Type B pancreatic cell (in vitro differentiated cells): Measurements from ENCODE around the gene FHL3. TPM values are rescaled to one million over a fixed set of nuclear protein-coding genes. Genes with fewer than 3 reads are reported as not detected.

Experiments used
- DNase-seq: peaks from one replicate; pipeline ENCODE4 v3.0.0; 2021; ENCODE audit warnings: mixed read lengths; ENCODE audit not compliant: unreplicated experiment; ENCODE audit errors: extremely low spot score
- H3K27ac Mint-ChIP-seq: 2 replicates; pipeline ENCODE4 v1.8.0; 2021; ENCODE audit warnings: mild to moderate bottlenecking, mixed read lengths
- H3K27me3 Mint-ChIP-seq: 2 replicates; pipeline ENCODE4 v1.8.0; 2021; ENCODE audit warnings: mixed read lengths
- H3K36me3 Mint-ChIP-seq: 2 replicates; pipeline ENCODE4 v1.8.0; 2021; ENCODE audit warnings: mixed read lengths
- H3K4me1 Mint-ChIP-seq: one replicate; pipeline ENCODE4 v1.8.0; 2021; ENCODE audit warnings: mixed read lengths; ENCODE audit not compliant: unreplicated experiment
- H3K4me3 Mint-ChIP-seq: 2 replicates; pipeline ENCODE4 v1.8.0; 2021; ENCODE audit warnings: mild to moderate bottlenecking, mixed read lengths
- H3K9me3 Mint-ChIP-seq: 2 replicates; pipeline ENCODE4 v1.8.0; 2021; ENCODE audit warnings: mixed read lengths
- CTCF ChIP-seq: fragments of 200-600 bp; sonication (generic); conservative IDR thresholded peaks from 2 replicates; pipeline ENCODE4 v1.5.0; 2021; ENCODE audit warnings: antibody characterized with exemption, mild to moderate bottlenecking
- total RNA-seq: library from RNA; stranded (reverse); gene quantifications from 2 replicates; pipeline ENCODE4 v1.2.1, GENCODE V29; 2021; ENCODE audit warnings: low replicate concordance

FHL3 gene
- total RNA-seq, 1 donor from 2014 or later: 25.1 TPM

- Mint-ChIP-seq H3K4me3 (peak overlapping the region; percentile 68), H3K4me1 (peaks cover 38% of the 10 kb centered on the region), H3K27ac (peak overlapping the region; percentile 89), H3K9me3 (no peaks in the 10 kb centered on the region), H3K36me3 (no peaks in the 10 kb centered on the region), H3K27me3 (peaks cover 5% of the 10 kb centered on the region)
- DNase-seq: no peak
- no peak for TF ChIP-seq CTCF
These were observed 5.7 kb downstream of the FHL3 start for GRCh38 chr1:37999430-38000232.

- no peak for DNase-seq
- no peaks in the 10 kb centered on the region for H3K36me3 Mint-ChIP-seq
- no peaks in the 10 kb centered on the region for H3K9me3 Mint-ChIP-seq
- peak overlapping the region; percentile 60 for H3K4me3 Mint-ChIP-seq
- peak overlapping the region; percentile 89 for H3K27ac Mint-ChIP-seq
- H3K4me1 Mint-ChIP-seq: peaks cover 32% of the 10 kb centered on the region
- no peak for TF ChIP-seq CTCF
- H3K27me3 Mint-ChIP-seq: no peaks in the 10 kb centered on the region
These were observed 6.3 kb downstream of the FHL3 start for GRCh38 chr1:37998913-37999429.

- H3K27ac Mint-ChIP-seq: peak overlapping the region; percentile 6
- H3K9me3 Mint-ChIP-seq: no peaks in the 10 kb centered on the region
- no peak for DNase-seq
- peaks cover 24% of the 10 kb centered on the region for H3K4me1 Mint-ChIP-seq
- H3K27me3 Mint-ChIP-seq: no peaks in the 10 kb centered on the region
- peak overlapping the region; percentile 34 for H3K4me3 Mint-ChIP-seq
- no peak for TF ChIP-seq CTCF
- no peaks in the 10 kb centered on the region for H3K36me3 Mint-ChIP-seq
These were observed 7.1 kb downstream of the FHL3 start for GRCh38 chr1:37998089-37998808.

GRCh38 chr1:37997256-37998088 is 7.8 kb downstream of the FHL3 start:
- Mint-ChIP-seq H3K4me1 (peaks cover 23% of the 10 kb centered on the region), H3K27ac (no peak overlapping the region), H3K9me3 (no peaks in the 10 kb centered on the region), H3K27me3 (no peaks in the 10 kb centered on the region), H3K36me3 (no peaks in the 10 kb centered on the region), H3K4me3 (no peak overlapping the region)
- no peak for DNase-seq
- no peak for TF ChIP-seq CTCF

- peak overlapping the region; percentile 80 for H3K4me3 Mint-ChIP-seq
- no peaks in the 10 kb centered on the region for H3K9me3 Mint-ChIP-seq
- DNase-seq: no peak
- no peaks in the 10 kb centered on the region for H3K36me3 Mint-ChIP-seq
- peaks cover 23% of the 10 kb centered on the region for H3K4me1 Mint-ChIP-seq
- no peak for TF ChIP-seq CTCF
- H3K27me3 Mint-ChIP-seq: no peaks in the 10 kb centered on the region
- no peak overlapping the region for H3K27ac Mint-ChIP-seq
These were observed 9.5 kb downstream of the FHL3 start for GRCh38 chr1:37995751-37996345.
